Measurements from ENCODE around the gene ZFPM1. TPM values are rescaled to one million over a fixed set of nuclear protein-coding genes. Genes with fewer than 3 reads are reported as not detected.

The ZFPM1 gene
- total RNA-seq, 1 donor from 2014 or later, result 5.6 TPM

- no peak overlapping the region for H3K4me3 ChIP-seq
- intact Hi-C loops (cut with DNase I), result no loop called here
- no peak for ATAC-seq
- no peaks in the 10 kb centered on the region for H3K9me3 ChIP-seq
- H3K27ac ChIP-seq, result no peak overlapping the region
- DNase-seq, result no peak
- no peaks in the 10 kb centered on the region for H3K36me3 ChIP-seq
- TF ChIP-seq, protein P1, sequence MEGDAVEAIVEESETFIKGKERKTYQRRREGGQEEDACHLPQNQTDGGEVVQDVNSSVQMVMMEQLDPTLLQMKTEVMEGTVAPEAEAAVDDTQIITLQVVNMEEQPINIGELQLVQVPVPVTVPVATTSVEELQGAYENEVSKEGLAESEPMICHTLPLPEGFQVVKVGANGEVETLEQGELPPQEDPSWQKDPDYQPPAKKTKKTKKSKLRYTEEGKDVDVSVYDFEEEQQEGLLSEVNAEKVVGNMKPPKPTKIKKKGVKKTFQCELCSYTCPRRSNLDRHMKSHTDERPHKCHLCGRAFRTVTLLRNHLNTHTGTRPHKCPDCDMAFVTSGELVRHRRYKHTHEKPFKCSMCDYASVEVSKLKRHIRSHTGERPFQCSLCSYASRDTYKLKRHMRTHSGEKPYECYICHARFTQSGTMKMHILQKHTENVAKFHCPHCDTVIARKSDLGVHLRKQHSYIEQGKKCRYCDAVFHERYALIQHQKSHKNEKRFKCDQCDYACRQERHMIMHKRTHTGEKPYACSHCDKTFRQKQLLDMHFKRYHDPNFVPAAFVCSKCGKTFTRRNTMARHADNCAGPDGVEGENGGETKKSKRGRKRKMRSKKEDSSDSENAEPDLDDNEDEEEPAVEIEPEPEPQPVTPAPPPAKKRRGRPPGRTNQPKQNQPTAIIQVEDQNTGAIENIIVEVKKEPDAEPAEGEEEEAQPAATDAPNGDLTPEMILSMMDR (IDR thresholded peaks at IDR 0.05), result no peak
- H3K4me1 ChIP-seq, result peaks cover 14% of the 10 kb centered on the region
- peaks cover 26% of the 10 kb centered on the region for H3K27me3 ChIP-seq (ENCODE audit: low read depth)
Measured at GRCh38 chr16:88535857-88536222, 82.8 kb downstream of the ZFPM1 start.

DNA sequence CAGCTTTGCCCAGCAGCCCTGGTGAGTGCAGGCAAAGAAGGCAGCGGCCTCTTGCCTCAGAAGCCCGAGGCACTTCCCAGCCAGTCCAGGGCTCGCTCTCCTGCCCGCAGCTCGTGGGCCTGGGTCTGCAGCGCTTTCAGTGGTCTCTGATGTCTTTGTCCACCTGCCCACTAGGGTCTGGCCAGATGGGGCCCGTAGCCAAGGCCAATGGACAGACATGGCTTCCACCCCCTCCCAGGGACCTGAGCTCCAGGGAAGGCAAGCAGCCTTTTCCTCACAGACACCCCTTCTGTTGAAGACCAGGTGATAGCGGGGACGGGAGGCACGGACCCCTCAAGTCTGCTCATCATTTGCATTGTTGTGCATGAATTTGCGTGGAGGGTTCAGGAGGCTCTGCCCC, 83.4 kb downstream of the ZFPM1 start:
- Histone ChIP-seq H3K4me1 (peaks cover 14% of the 10 kb centered on the region), H3K9me3 (no peaks in the 10 kb centered on the region), H3K27me3 (ENCODE audit: low read depth) (peaks cover 29% of the 10 kb centered on the region), H3K4me3 (no peak overlapping the region), H3K27ac (no peak overlapping the region), H3K36me3 (no peaks in the 10 kb centered on the region)
- ATAC-seq, result no peak
- no peak for DNase-seq
- TF ChIP-seq, protein P1 (IDR thresholded peaks at IDR 0.05), result no peak
- intact Hi-C loops (cut with DNase I), result no loop called here

DNA sequence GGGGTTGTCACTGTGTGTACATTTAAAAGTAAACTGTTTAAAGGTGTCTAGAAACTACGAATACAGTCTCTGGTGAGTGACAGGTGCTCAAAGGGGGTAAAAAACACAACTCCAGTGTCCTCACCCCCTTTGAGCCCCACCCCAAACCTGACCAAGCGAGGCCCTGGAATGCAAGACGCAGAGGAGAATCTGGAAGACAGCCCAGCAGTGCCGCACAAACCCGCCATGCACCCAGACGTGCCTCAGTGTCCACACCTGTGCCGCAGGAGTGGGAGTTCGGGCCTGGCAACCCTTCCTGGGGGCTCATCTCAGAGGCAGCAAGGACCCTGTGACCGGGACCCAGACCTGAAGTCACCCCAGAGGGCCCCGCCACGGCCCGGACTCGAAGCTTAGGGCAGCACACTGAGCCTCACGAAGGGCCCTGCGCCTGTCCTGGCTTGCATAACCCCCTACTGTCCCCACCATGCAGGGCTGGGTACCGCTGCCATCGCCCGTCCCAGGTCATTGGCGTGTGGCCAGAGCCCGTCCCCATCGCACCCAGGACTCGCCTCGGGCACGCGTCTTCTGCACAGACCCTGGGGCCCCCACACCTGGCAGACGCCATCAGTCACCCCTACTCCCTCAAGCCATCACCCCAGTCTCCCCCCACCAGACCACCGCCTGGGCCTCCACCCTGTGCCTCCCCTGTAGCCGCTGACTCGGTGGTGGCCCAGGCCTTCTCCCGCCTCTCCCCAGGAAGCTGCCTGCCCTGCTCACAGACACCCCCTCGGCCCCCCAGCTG, 84.1 kb downstream of the ZFPM1 start:
- Histone ChIP-seq H3K27me3 (ENCODE audit: low read depth) (peaks cover 29% of the 10 kb centered on the region), H3K36me3 (no peaks in the 10 kb centered on the region), H3K9me3 (no peaks in the 10 kb centered on the region), H3K4me1 (peaks cover 14% of the 10 kb centered on the region), H3K27ac (no peak overlapping the region), H3K4me3 (no peak overlapping the region)
- intact Hi-C loops (cut with DNase I), result no loop called here
- TF ChIP-seq, protein P1 (IDR thresholded peaks at IDR 0.05), result no peak
- ATAC-seq (no peak), DNase-seq (no peak)

GRCh38 chr16:88537859-88538258, 84.8 kb downstream of the ZFPM1 start:
- peaks cover 32% of the 10 kb centered on the region for H3K27me3 ChIP-seq (ENCODE audit: low read depth)
- intact Hi-C loops (cut with DNase I), result no loop called here
- no peak for DNase-seq
- no peak for ATAC-seq
- TF ChIP-seq, protein P1 (IDR thresholded peaks at IDR 0.05), result no peak
- H3K9me3 ChIP-seq, result peaks cover 1% of the 10 kb centered on the region
- H3K4me3 ChIP-seq, result no peak overlapping the region
- H3K27ac ChIP-seq, result no peak overlapping the region
- no peaks in the 10 kb centered on the region for H3K36me3 ChIP-seq
- peaks cover 11% of the 10 kb centered on the region for H3K4me1 ChIP-seq

- no peak for DNase-seq
Measured at GRCh38 chr16:88538366-88539060, 85.4 kb downstream of the ZFPM1 start.

More at GRCh38 chr16:88538366-88539060, 85.4 kb downstream of the ZFPM1 start:
- ATAC-seq, result no peak
- Histone ChIP-seq H3K27ac (no peak overlapping the region), H3K4me3 (no peak overlapping the region), H3K9me3 (peaks cover 8% of the 10 kb centered on the region), H3K36me3 (no peaks in the 10 kb centered on the region), H3K27me3 (ENCODE audit: low read depth) (peaks cover 32% of the 10 kb centered on the region), H3K4me1 (peaks cover 9% of the 10 kb centered on the region)
- intact Hi-C loops (cut with DNase I), result no loop called here
- TF ChIP-seq, protein P1 (IDR thresholded peaks at IDR 0.05), result no peak

Measured in lower lobe of right lung (tissue), 2 donors.